Frontal cortex (tissue), 4 donors: ENCODE data around the gene PAK1. TPM values are rescaled to one million over a fixed set of nuclear protein-coding genes. Genes with fewer than 3 reads are reported as not detected.
"Not testable (repeated sequence)": the region's sequence is repeated elsewhere in the genome, so short reads cannot be mapped to it uniquely, and the experiment has no call there.

ENCODE experiments used
- DNase-seq, 2 donors: peaks; one replicate each; pipeline ENCODE4 v3.0.0; 2012; ENCODE audit warnings: low spot score in 2 of 2
- FAIRE-seq: peaks from 2 replicates; lab custom pipeline; 2012; peaks lifted over from hg19 to GRCh38; lab: Jason Lieb, UNC
- total RNA-seq: library from RNA; depleted of rRNA; stranded (reverse); fragments of >200 nt; gene quantifications from one replicate; pipeline ENCODE4 v1.2.3, GENCODE V29; 2014
- donor health status: control.
- donor health status: control.
- donor health status: control.

Gene PAK1
- 56.7 TPM for total RNA-seq

GRCh38 chr11:77473801-77474683 is at the start of gene PAK1:
TSS of gene PAK1 (minus strand) at chr11:77474094. CDS start at chr11:77392520, 81,574 bp downstream.
- FAIRE-seq, result no peak
- peak; percentile 77 to 84 for DNase-seq

GRCh38 chr11:77522215-77522614 is 48.3 kb upstream of the PAK1 start:
- no peak for DNase-seq

GRCh38 chr11:77519847-77520246 is 46.0 kb upstream of the PAK1 start:
- FAIRE-seq (no peak), DNase-seq (no peak)

More at GRCh38 chr11:77522215-77522614, 48.3 kb upstream of the PAK1 start:
- no peak for FAIRE-seq

- no peak for FAIRE-seq
- DNase-seq, result no peak
Measured at GRCh38 chr11:77518471-77518870, 44.6 kb upstream of the PAK1 start.

- FAIRE-seq (no peak), DNase-seq (no peak)
Measured at GRCh38 chr11:77517753-77518152, 43.9 kb upstream of the PAK1 start.

- FAIRE-seq, result no peak
Measured at GRCh38 chr11:77517226-77517625, 43.3 kb upstream of the PAK1 start.

GRCh38 chr11:77515483-77515882 is 41.6 kb upstream of the PAK1 start:
- no peak for FAIRE-seq
- no peak for DNase-seq

More at GRCh38 chr11:77517226-77517625, 43.3 kb upstream of the PAK1 start:
- DNase-seq, result no peak

GRCh38 chr11:77515063-77515462 is 41.2 kb upstream of the PAK1 start:
- no peak for FAIRE-seq

GRCh38 chr11:77512092-77512491 is 38.2 kb upstream of the PAK1 start:
- no peak for FAIRE-seq
- DNase-seq, result no peak

More at GRCh38 chr11:77515063-77515462, 41.2 kb upstream of the PAK1 start:
- DNase-seq, result no peak

GRCh38 chr11:77510851-77511250 is 37.0 kb upstream of the PAK1 start:
- FAIRE-seq (no peak), DNase-seq (no peak)

GRCh38 chr11:77510095-77510494 is 36.2 kb upstream of the PAK1 start:
- no peak for FAIRE-seq

GRCh38 chr11:77508019-77508418 is 34.1 kb upstream of the PAK1 start:
- DNase-seq (no peak), FAIRE-seq (no peak)

More at GRCh38 chr11:77510095-77510494, 36.2 kb upstream of the PAK1 start:
- no peak for DNase-seq

GRCh38 chr11:77506857-77507256 is 33.0 kb upstream of the PAK1 start:
- DNase-seq (no peak), FAIRE-seq (no peak)

- DNase-seq, result no peak
- no peak for FAIRE-seq
Measured at GRCh38 chr11:77505956-77506355, 32.1 kb upstream of the PAK1 start.

GRCh38 chr11:77503006-77503405 is 29.1 kb upstream of the PAK1 start:
- DNase-seq (no peak), FAIRE-seq (no peak)

- FAIRE-seq (no peak), DNase-seq (no peak)
Measured at GRCh38 chr11:77502346-77502905, 28.5 kb upstream of the PAK1 start.

- no peak for FAIRE-seq
Measured at GRCh38 chr11:77501758-77502157, 27.9 kb upstream of the PAK1 start.

GRCh38 chr11:77497368-77497767 is 23.5 kb upstream of the PAK1 start:
- FAIRE-seq, result no peak

More at GRCh38 chr11:77501758-77502157, 27.9 kb upstream of the PAK1 start:
- DNase-seq, result no peak

GRCh38 chr11:77495526-77495925 is 21.6 kb upstream of the PAK1 start:
- FAIRE-seq, result no peak
- DNase-seq, result no peak

More at GRCh38 chr11:77497368-77497767, 23.5 kb upstream of the PAK1 start:
- no peak for DNase-seq

GRCh38 chr11:77490035-77490434 is 16.1 kb upstream of the PAK1 start:
- FAIRE-seq, DNase-seq: not testable (repeated sequence)

- no peak for FAIRE-seq
- no peak for DNase-seq
Measured at GRCh38 chr11:77487790-77488189, 13.9 kb upstream of the PAK1 start.
